HG03095 (cell line): ENCODE measurements around the gene NEK5.
A peak's percentile ranks its signal among the peaks of the same experiment; 100 is the strongest.

Experiments used
- ATAC-seq: cut with Tn5 transposase; IDR thresholded peaks from one replicate; pipeline ENCODE4 v1.9.1; 2021; ENCODE audit warnings: moderate library complexity; ENCODE audit not compliant: unreplicated experiment

Gene NEK5

DNA sequence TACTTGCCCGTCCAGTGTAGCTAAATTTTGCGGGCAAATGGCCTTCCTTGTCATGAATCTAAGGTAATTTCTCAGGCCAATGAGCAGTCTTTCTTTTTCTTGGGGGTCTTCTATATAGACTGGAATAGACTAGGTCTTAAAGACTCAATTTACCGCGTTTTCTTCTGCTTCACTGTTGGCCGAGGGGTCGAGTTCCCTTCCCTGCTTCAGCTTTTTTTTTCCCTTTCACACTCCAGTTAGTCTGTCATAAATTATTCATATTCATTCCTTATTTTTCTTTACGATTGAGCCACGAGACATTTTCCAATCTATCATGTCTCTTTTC, 116.4 kb downstream of the NEK5 start:
- no peak for ATAC-seq

DNA sequence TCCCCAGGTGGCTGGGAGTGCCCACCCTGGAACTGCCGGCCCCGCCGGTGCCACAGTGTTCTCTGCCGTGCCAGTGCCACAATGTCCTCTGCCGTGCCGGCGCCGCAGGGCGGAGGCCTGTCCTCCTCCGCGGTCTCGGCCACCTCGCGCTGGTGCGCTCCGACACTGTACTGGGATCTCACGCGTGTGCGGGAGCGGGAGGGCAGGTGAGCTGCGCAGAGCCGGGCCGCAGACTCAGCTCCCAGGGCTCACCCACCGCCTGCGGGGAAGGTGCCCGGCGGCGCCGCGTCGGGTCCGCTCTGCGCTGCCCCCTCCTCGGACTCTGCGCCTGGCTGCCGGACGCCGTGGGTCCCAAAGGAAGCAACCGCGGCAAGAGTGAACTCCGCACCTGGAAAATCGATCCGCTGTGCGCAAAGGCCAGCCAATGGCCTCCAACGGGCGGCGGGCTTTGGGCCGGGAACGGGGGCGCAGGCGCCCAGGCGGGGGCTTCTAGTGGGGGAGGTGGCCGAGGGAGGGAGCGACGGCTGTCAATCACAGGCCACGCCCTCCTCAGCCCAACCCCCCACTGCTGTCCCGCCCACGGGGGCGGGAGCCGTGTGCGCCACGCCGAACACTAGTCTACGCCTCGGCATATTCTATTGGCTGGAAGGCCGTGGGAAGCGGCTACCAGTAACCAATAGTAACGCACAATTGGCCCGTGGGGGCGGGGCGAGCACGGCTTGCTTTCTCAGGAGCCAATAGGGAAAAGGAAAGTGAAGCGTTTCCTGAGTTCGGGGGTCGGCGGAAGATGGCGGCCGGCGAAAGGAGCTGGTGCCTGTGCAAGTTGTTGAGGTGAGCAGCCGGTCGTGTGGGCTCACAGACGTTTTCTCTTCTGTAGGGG, 117.0 kb downstream of the NEK5 start, which contains the start of gene ALG11:
TSS of gene ALG11 (plus strand) at position 767 of the 880 bp plus-strand sequence. CDS start at position 788, 21 bp downstream.
- ATAC-seq: peak; percentile 99

DNA sequence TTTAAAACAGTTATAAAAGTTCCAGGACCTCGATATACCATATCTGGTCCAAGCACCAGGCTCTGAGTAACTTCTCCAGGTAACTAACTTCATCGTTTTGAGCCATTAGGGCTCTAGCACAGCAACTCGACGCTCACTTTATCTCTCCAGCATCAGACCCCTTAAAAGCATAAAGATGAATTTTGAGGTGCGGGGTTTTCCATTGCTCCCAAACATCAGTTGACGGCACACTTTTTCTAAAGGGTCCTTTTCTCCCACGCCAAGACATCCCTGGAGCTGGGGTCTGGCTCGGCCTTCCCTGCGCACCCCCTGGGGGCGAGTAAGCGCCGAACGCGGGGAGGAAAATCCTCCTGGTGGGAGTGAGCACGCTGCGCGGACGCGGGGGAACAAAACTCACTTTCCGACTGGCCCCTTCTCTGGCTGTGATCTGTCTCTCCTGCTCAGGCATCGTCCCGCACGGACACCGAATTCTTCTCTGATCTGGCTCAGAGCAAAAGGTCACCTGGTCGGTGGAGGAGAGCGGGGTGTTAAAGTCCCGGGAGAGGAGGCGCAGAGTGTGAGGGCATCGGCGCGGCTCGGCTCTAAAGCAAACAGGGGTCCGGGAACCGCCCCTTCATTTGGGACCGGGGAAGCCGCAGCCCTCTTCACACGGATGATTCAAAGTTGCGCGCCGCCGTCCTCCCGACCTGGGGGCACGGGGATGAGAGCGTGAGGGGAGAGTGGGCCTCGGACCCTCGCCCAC, 117.8 kb downstream of the NEK5 start, which contains the start of gene ATP7B:
TSS of gene ATP7B (minus strand) at position 561 of the 742 bp plus-strand sequence. CDS start at position 448, 113 bp downstream.
- ATAC-seq: no peak

DNA sequence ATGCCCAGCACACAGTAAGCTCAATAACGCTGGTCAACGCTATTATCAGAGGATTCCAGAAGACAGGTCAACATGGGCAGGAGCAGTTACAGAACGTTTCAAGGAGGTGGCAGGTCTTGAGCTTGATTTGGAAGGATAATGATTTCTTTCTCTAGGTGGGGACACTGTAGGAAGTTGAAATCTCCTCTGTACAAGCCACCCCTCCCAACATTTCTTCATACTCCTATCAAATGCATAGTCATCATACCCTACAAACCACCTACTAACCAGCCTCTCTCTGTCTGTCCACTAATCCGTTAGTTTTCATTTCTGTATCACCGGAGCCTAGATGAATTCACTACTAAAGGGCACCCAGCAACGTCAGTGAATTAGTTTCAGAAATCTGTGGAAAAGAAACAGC, 118.9 kb downstream of the NEK5 start:
- ATAC-seq: no peak

DNA sequence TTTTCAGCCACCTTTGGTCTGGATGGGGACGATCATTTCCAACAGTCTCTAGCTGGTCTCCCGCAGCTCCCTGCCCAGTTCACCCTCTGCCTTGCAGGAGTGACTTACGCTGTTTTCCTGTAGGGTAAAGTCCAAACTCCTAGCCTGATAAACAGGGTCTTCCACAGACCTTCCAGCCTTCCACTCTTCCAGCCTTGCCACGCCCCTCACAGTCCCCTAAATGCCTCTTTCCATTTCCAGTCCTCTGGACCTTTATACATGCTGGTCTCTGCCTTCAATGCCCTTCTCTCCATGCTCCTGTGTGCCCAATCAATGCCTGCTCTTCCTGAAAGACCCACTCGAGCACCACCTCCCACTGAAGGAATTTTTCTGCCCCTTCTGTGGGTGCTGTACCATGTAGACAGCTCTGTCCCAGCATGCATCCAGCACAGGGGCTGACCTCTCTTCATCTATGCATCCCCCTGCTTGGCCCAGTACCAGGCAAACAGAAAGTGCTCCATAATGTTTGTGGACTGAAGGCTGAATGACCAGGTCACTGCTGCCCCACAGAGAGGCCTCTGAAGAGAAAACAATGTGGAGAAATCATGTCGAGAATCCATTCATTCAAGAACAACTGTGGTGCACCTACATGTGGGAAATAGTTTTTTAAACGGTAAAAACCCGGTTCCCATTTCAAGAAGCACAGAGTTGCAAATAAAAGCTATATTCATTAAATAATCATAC, 122.2 kb downstream of the NEK5 start:
- no peak for ATAC-seq

DNA sequence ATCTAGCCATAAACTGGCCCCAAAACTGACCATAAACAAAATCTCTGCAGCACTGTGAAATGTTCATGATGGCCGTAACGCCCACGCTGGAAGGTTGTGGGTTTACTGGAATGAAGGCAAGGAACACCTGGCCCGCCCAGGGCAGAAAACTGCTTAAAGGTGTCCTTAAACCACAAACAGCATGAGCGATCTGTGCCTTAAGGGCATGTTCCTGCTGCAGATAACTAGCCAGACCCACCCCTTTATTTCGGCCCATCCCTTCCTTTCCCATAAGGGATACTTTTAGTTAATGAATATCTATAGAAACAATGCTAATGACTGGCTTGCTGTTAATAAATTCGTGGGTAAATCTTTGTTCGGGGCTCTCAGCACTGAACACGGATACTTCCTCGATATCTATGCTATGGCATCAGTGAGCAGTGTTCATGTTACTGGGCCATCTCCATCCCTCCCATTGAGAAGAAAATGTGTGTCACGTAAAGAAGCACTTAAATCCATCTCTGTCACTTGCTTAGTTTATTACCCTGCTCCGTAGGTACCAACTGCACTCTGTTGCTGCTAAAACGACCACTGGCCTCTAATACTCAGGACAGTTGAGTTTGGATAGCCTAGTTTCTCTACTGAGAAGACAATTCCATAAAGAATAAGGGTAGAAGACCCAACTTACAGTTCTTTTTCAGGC, 122.9 kb downstream of the NEK5 start:
- no peak for ATAC-seq

DNA sequence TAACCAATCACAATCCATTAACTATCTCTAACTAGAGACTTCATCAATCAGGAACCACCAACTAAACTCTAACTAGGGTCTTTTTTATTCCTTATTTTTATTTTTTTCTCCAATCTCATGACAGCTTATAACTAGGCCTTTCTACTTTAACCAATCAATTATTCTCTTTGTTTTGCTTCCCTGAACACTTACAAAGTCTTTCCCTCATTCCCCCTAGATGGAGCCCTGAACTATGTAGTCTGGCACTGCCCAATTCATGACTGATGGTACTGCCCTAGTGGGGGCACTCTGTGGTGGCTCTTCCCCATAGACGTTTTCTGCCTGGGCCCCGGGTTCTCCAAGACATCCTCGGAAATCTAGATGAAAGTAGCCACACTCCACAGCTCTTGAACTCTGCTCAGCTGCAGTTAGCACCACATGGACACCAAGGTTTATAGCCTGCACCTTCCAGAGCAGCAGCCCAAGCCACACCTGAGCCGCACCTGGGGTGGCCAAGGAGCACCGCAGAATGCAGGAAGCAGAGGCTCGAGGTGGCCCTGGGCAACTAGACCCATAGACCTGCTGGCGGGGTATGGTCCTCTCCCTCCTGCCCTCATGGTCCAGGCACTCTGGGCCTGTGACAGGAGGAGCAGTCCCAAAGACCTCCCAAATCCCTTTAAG, 124.2 kb downstream of the NEK5 start:
- no peak for ATAC-seq

DNA sequence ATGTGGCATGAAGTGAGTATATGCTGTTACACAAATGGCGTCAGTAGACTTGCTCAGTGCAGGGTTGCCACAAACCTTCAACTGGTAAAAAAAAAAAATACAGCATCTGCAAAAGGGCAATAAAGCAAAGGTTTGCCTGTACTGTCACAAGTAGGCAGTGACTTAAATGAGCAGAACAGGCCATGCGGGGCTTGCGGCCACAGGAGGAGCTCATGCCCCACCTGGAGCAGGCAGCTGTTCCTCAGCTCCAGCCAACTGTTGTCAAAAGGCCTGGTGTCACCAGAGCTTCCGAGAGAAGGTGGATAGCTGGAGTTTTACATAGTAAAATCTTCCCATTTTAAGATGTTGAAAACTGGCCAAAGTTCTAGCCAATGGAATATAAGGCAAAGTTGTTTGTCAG, 125.3 kb downstream of the NEK5 start:
- ATAC-seq: no peak

DNA sequence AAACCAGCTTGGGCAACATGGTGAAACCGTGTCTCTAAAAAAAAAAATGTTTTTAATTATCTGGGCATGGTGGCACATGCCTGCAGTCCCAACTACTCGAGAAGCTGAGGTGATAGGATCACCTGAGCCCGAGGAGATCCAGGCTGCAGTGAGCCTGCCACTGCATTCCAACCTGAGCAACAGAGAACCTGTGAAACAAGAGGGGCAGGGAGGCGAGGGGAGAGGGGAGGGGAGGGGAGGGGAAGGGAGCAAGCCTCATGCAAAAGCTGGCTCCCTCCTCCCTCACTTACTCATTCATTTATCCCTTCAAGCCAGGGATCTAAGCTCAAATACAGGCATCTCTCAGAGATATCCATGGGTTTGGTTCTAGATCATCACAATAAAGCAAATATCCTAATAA, 126.5 kb downstream of the NEK5 start:
- ATAC-seq: no peak

DNA sequence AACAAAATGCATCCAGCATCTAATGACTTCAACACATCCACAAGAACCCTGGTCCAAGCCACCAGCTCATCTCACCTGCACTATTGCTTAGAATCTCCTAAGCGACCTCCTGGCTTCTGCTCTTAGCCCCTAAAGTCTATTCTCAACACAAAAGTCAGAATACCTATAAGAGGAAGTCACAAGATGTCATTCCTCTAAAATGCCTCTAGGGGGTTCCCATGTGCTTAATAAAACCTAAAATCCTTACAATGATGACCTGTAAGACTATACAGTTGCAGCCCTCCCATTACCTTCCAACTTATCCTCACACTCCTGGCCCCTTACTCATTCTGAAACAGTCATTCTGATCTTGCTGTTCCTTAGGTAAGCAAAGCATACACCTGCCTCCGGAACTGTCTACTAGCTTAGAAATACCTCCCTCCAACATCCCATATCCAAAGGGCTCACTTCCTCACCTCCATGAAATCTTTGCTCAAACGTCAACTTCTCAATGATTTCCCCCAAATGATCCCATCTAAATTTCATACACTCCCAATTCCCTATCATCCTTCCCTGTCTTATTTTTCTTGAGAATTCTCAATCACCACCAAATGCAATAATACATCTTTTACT, 127.6 kb downstream of the NEK5 start:
- ATAC-seq: peak; percentile 89

DNA sequence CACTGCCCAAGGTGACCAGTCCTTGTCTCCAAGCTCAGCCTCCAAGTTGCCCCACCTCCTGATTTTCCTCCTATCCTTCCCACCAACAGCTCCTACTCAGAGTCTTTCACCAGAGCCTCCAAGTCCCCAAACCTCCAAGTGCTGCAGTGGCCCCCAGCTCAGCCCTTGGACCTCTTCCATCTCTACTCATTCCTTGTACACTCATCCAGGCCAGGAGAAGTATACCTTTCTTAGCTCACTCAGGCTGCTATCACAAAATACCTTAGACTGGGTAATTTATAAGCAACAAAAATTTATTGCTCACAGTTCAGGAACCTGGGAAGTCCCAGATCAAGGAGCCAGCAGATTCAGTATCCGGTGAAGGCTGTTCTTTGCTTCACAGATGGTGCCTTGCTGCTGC, 129.0 kb downstream of the NEK5 start:
- no peak for ATAC-seq

DNA sequence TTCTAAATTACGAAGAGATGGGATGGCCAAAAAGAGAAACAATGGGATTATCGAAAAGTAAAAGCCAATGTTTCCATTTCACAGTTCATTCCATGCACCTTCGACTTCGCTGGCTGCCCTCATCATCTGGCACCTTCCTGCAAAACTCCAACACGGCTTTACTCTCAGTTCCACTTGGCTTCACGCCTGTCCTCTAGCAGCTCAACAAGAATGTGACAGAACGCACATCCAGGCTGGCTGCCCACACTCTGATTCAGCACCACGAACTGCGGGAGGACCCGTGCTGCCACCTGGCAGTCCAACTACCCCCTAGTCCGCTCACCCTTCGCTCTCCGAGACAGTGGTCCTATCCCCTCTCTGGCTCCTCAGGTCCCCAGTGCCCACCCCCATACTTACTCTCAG, 129.4 kb downstream of the NEK5 start:
- ATAC-seq: no peak

DNA sequence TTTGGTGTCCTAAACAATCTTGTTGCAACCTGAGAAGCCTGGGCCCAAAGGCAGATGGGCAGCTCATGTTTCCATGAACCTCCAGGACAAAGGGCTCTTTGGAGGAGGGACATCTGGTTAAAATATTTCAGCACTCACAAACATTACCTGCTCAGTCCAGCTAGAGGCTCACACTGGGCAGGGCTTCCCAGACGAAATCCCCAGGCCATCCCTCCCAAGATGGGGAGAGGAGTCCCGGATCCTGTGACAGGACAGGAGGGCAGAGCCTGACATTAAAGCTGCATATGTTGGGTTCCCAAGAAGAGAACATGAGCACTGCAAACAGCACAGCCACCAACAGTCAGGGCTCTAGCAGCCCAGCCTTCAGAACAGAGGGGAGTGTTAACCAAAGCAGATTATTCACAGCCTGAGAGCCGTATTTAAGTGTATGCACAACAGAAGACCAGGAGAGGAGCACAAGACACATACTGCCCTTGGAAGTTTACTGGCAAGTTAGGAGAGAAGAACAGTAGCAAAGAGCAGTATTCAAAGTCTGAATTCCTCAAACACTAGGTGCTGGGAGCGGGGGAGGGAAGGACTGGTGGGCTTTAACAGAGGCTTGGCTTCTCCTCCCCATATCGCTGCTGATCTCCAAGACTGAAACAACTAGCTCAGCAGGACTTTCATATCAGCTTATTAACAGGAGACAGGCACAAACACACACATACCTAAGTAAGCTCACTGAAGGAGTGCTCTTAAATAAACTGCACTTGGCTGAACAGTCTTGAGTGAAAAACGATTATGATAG, 130.0 kb downstream of the NEK5 start:
- no peak for ATAC-seq

DNA sequence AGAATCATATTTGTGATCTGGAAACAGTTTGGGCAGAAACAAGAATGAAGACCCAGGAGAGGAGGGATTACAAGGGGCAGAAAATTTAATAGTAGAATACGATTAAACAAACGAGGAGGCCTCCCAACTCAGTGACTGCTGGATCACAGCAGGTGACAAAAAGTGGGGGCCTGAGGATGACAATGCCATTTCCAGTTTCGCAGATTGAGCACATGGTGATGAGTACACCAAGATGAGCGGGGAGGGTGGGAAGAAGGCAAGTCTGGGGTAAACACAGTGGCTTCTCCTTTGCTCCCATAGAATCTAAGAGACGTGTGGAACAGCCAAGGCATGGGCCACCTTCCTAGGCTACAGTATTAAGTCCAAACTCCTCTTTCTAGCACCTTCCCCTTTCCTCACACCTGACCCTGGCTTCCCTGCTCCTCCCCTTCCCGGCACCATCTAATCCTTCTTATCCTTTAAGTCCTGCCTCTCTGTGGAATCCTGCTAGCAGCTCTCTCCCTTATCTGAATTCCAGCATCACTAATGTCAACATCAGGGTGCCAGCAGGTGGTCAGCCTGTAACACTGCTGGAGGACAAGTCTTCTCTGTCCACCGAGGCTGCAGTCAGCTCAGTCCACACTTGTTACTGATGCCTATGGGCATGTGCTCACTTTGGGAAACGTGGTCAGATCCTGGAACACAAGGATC, 131.1 kb downstream of the NEK5 start:
- no peak for ATAC-seq

DNA sequence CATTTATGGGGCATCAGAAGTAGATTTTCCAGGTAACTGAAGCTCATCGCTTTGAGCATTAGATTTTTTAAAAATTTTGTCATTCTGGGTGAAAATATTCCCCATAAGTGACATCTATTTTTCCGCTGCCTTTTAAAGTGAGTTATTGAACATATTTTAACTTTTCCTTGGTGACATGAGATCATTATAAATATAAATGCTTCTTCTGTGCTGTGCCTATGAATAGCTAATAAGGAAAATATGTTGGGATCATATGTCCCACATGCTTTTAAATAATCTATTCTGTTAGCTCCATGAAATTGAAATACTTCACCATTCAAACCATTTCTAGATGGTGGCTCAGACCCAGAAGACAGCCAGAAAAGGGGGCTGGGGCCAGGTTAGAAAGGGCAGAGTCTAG, 131.7 kb downstream of the NEK5 start:
- no peak for ATAC-seq

DNA sequence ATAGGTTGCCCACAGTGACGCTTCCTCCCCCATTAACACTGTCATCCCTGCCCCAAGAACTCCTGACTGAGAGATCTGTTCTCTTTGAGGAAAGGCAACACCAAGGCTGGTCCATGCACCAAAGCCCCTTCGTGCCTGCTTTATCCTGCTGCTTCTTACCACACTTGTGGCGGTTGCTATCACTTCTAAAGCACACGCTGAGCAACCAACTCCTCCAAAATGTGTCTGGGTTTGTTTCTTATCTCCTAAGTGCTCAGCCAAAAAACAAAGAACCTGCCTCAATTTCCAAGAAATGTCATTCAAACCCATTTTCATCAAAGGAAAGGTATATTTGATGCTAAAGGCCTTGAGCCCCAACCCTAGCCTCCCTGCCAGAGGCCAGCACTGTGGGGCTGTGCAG, 132.2 kb downstream of the NEK5 start:
- no peak for ATAC-seq

DNA sequence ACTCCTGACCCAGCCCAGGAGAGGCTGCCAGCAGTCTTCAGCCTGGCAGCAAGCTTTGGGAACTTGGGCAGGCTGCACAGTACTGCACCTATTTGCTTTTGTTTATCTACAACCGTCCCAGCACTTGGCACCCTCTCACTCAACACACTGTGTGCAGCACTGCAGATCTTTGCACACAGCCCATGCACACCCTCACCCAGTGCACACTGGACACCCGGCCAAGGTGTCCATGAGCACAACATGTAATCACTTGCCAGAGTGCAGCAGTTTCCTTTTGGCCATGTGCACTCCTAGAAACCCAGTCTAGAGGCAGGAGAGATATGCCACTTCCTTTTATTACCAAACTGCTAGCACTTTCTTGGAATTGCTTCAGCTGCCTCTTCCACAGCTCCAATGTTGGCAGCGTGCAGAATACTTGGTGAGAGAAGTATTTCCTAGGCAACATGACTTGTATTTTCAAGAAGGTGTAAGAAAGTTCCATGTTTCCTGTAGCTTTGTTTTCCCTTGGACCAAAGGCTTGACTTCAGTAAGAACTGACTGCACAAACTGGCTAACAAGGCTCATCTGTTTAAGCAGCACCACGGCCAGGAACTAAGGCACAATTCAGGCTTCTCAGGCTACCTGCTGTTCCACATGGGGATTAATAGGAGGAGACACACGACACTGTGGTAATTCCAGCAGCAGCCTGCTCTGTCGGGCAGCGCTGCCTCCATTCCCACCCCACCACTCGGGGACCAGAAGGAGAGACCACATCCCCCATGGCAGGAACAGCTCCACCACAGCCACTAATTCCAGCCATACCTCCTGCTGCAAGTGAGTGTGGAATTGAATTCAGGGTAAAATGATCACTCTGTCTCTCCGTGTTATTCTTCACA, 133.0 kb downstream of the NEK5 start:
- no peak for ATAC-seq

DNA sequence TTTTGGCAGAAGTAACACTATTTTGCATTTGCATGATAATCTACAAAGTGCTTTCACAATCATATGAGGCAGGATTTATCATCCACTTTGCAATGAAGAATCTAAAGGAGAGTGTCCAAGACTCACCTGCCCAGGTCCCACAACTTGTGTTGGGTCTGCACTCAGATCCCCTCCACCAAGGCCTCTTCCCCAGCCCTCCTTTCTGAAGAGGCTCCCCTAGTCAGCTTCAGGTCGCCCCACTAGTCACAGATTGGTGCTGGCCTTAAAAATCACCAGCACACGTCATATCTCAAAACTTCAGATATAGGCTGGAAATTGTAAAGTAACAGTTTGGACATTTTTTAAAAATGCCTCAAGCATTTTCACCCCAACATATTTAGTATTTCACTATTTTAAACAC, 135.2 kb downstream of the NEK5 start:
- ATAC-seq: no peak
